GM13976 (cell line): ENCODE results near the gene SLC15A1.

Experiments used
- DNase-seq: peaks from one replicate; pipeline ENCODE4 v3.0.0; 2012; ENCODE audit warnings: low spot score
- CTCF ChIP-seq: IDR thresholded peaks from 2 replicates; pipeline ENCODE4 v1.5.1; 2012; ENCODE audit warnings: borderline replicate concordance, mild to moderate bottlenecking; ENCODE audit not compliant: insufficient read depth; ENCODE audit errors: extremely low read depth, missing control alignments, control extremely low read depth
- in situ Hi-C: fragments of 300-500 bp; cut with MboI; formaldehyde crosslinking; loops from one replicate; pipeline ENCODE4 v1.12.0; 2022; ENCODE audit warnings: low sequenced_read_pairs, mixed read lengths, inconsistent platforms; ENCODE audit not compliant: unreplicated experiment

Gene SLC15A1

GRCh38 chr13:98689347-98689968 lies 63.0 kb downstream of the SLC15A1 start:
- no peak for TF ChIP-seq CTCF
- in situ Hi-C loops: no loop called here
- DNase-seq: no peak

- in situ Hi-C loops: no loop called here
- no peak for TF ChIP-seq CTCF
- no peak for DNase-seq
Observed at GRCh38 chr13:98688373-98688772, 64.1 kb downstream of the SLC15A1 start.

GRCh38 chr13:98687319-98687718 lies 65.2 kb downstream of the SLC15A1 start:
- TF ChIP-seq CTCF: no peak
- in situ Hi-C loops: no loop called here
- no peak for DNase-seq

GRCh38 chr13:98686270-98686669 lies 66.2 kb downstream of the SLC15A1 start:
- DNase-seq: no peak
- in situ Hi-C loops: no loop called here
- no peak for TF ChIP-seq CTCF

GRCh38 chr13:98685146-98685545 lies 67.3 kb downstream of the SLC15A1 start:
- DNase-seq: no peak
- in situ Hi-C loops: no loop called here
- no peak for TF ChIP-seq CTCF

GRCh38 chr13:98681049-98681448 lies 71.4 kb downstream of the SLC15A1 start:
- in situ Hi-C loops: no loop called here
- no peak for DNase-seq

More at GRCh38 chr13:98681049-98681448, 71.4 kb downstream of the SLC15A1 start:
- TF ChIP-seq CTCF: no peak
